ENCODE measurements around the gene ARFGAP1.
"Not testable (repeated sequence)": the region's sequence is repeated elsewhere in the genome, so short reads cannot be mapped to it uniquely, and the experiment has no call there.

ARFGAP1 gene

DNA sequence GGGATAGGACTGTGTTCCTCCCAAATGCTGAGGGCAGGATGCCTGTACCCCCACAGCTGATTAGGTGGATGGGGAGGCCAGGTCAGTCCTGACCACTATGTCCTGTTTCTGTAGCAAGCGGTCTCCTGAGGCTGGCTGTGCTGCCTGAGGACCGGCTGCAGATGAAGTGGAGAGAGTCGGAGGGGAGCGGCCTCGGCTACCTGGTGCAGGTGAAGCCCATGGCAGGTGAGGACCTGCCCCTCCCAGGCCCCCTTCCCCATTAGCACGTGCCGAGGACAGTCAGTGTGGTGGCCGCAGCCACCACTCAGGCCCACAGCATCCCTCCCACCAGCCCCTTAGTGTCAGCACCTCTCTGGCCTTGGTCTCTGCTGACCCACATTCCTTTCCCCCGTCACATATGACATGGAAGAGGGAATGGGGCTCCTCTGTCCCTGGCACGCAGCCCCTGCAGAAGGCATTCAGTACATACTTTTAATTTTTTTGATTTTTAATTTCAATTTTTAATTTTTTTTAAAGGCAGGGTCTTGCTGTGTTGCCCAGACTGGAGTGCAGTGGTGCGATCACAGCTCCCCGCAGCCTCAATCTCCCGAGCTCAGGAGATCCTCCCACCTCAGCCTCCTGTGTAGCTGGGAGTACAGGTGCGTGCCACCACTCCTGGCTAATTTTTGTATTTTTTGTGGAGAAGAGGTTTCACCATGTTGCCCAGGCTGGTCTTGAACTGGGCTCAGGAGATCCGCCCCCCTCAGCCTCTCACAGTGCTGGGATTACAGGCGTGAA lies 25.4 kb downstream of the ARFGAP1 start:
- no peaks in the 10 kb centered on the region for H3K36me3 ChIP-seq (ENCODE audit: control insufficient read depth in 2 of 2, insufficient read depth in 2 of 2, low read length in 2 of 2)
- H3K27me3 ChIP-seq (ENCODE audit: control insufficient read depth in 2 of 2, insufficient read depth in 2 of 2, low read length in 2 of 2) = peaks cover 11 to 18% of the 10 kb centered on the region in 2 donors
- no peak overlapping the region for H3K27ac ChIP-seq (ENCODE audit: low read depth in 2 of 2, low read length in 2 of 2)
- no peak overlapping the region for H3K9ac ChIP-seq (ENCODE audit: low read depth in 1 of 2, low read length in 2 of 2)
- no peaks in the 10 kb centered on the region for H3K9me3 ChIP-seq (ENCODE audit: control insufficient read depth in 2 of 2, low read length in 2 of 2)
- no peak overlapping the region for H3K4me3 ChIP-seq (ENCODE audit: low read length in 2 of 2)
- H3K4me1 ChIP-seq (ENCODE audit: control insufficient read depth in 2 of 2, insufficient read depth in 2 of 2, low read length in 2 of 2) = no peaks in the 10 kb centered on the region

DNA sequence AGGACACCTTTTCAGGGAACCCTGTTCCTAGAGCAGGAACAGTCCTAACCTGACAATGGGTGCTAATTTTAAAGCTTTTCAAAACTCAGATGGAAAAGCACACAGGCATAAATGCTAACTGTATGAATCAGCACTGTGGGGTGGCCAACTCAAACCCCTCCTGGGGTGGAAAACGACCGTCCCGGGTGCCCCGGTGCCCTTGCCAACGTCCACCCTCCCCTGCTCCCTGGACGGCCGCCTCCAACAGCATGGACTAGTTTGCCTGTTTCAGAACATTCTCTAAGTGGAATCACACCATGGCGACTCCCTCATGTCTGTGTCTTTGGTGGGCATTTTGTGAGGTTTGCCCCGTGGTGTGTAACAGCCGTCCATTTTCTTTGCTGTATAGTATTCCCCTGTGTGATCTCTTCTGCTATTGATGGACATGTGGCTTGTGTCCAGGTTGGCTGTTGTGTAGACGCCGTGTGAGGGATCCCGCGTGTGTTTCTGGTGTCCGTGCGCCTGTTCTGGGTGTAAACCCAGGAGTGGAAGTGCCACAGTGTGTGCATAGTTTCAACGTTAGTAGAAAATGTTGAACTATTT lies 26.2 kb downstream of the ARFGAP1 start:
- Histone ChIP-seq H3K9me3 (ENCODE audit: control insufficient read depth in 2 of 2, low read length in 2 of 2) (no peaks in the 10 kb centered on the region), H3K4me1 (ENCODE audit: control insufficient read depth in 2 of 2, insufficient read depth in 2 of 2, low read length in 2 of 2) (no peaks in the 10 kb centered on the region), H3K27ac (ENCODE audit: low read depth in 2 of 2, low read length in 2 of 2) (no peak overlapping the region), H3K9ac (ENCODE audit: low read depth in 1 of 2, low read length in 2 of 2) (no peak overlapping the region), H3K36me3 (ENCODE audit: control insufficient read depth in 2 of 2, insufficient read depth in 2 of 2, low read length in 2 of 2) (no peaks in the 10 kb centered on the region), H3K27me3 (ENCODE audit: control insufficient read depth in 2 of 2, insufficient read depth in 2 of 2, low read length in 2 of 2) (peaks cover 11 to 13% of the 10 kb centered on the region in 2 donors), H3K4me3 (ENCODE audit: low read length in 2 of 2) (no peak overlapping the region)

DNA sequence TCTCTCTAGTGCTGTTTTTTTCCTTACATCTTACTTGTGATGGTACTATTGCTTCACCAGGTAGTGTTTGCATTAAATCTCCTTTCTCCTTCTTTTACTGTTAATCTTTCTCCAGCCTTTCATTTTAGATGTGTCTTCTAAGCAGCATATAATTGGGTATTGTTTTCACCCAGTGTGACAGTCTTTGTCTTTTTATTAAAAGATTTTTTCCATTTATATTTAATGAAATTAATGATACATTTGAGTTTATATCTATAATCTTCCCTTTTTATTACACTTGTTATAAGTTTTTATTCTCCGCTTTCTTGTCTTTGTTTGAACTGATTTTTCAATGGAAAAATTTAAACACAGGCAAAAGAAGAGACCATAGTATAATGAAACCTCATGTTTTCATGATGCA lies 29.1 kb downstream of the ARFGAP1 start:
- no peak overlapping the region for H3K4me3 ChIP-seq (ENCODE audit: low read length in 2 of 2)
- no peak overlapping the region for H3K9ac ChIP-seq (ENCODE audit: low read depth in 1 of 2, low read length in 2 of 2)
- H3K27me3 ChIP-seq (ENCODE audit: control insufficient read depth in 2 of 2, insufficient read depth in 2 of 2, low read length in 2 of 2) = peaks cover 2 to 4% of the 10 kb centered on the region in 2 donors
- H3K4me1 ChIP-seq (ENCODE audit: control insufficient read depth in 2 of 2, insufficient read depth in 2 of 2, low read length in 2 of 2) = no peaks in the 10 kb centered on the region
- no peaks in the 10 kb centered on the region for H3K36me3 ChIP-seq (ENCODE audit: control insufficient read depth in 2 of 2, insufficient read depth in 2 of 2, low read length in 2 of 2)
- H3K27ac ChIP-seq (ENCODE audit: low read depth in 2 of 2, low read length in 2 of 2) = no peak overlapping the region
- no peaks in the 10 kb centered on the region for H3K9me3 ChIP-seq (ENCODE audit: control insufficient read depth in 2 of 2, low read length in 2 of 2)

- H3K27ac ChIP-seq (ENCODE audit: low read depth in 2 of 2, low read length in 2 of 2) = no peak overlapping the region
- no peak overlapping the region for H3K4me3 ChIP-seq (ENCODE audit: low read length in 2 of 2)
- H3K9ac ChIP-seq (ENCODE audit: low read depth in 1 of 2, low read length in 2 of 2) = no peak overlapping the region
- H3K36me3 ChIP-seq (ENCODE audit: control insufficient read depth in 2 of 2, insufficient read depth in 2 of 2, low read length in 2 of 2) = no peaks in the 10 kb centered on the region
- H3K9me3 ChIP-seq (ENCODE audit: control insufficient read depth in 2 of 2, low read length in 2 of 2) = no peaks in the 10 kb centered on the region
- H3K27me3 ChIP-seq (ENCODE audit: control insufficient read depth in 2 of 2, insufficient read depth in 2 of 2, low read length in 2 of 2) = peaks cover 0 to 11% of the 10 kb centered on the region in 2 donors
- no peaks in the 10 kb centered on the region for H3K4me1 ChIP-seq (ENCODE audit: control insufficient read depth in 2 of 2, insufficient read depth in 2 of 2, low read length in 2 of 2)
These were observed 30.6 kb downstream of the ARFGAP1 start for GRCh38 chr20:63303095-63303666.

DNA sequence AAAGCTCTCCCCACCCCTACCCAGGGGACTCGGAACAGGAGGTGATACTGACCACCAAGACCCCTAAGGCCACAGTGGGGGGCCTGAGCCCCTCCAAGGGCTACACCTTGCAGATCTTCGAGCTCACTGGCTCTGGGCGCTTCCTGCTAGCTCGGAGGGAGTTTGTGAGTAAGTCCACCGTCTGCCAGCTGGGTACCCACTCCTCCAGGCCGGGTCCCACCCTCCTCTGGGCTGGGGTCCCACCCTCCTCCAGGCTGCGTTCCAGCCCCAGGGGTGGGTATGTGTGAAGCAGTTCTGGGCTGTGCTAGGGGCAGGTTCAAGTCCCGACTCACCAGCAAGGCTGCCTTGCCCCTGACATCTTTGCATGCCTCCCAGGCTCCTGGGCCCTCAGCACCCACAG lies 32.8 kb downstream of the ARFGAP1 start:
- Histone ChIP-seq H3K4me1 (ENCODE audit: control insufficient read depth in 2 of 2, insufficient read depth in 2 of 2, low read length in 2 of 2) (no peaks in the 10 kb centered on the region), H3K27me3 (ENCODE audit: control insufficient read depth in 2 of 2, insufficient read depth in 2 of 2, low read length in 2 of 2) (peaks cover 0 to 10% of the 10 kb centered on the region in 2 donors), H3K36me3 (ENCODE audit: control insufficient read depth in 2 of 2, insufficient read depth in 2 of 2, low read length in 2 of 2) (no peaks in the 10 kb centered on the region), H3K27ac (ENCODE audit: low read depth in 2 of 2, low read length in 2 of 2) (no peak overlapping the region), H3K9ac (ENCODE audit: low read depth in 1 of 2, low read length in 2 of 2) (no peak overlapping the region), H3K4me3 (ENCODE audit: low read length in 2 of 2) (no peak overlapping the region), H3K9me3 (ENCODE audit: control insufficient read depth in 2 of 2, low read length in 2 of 2) (no peaks in the 10 kb centered on the region)

DNA sequence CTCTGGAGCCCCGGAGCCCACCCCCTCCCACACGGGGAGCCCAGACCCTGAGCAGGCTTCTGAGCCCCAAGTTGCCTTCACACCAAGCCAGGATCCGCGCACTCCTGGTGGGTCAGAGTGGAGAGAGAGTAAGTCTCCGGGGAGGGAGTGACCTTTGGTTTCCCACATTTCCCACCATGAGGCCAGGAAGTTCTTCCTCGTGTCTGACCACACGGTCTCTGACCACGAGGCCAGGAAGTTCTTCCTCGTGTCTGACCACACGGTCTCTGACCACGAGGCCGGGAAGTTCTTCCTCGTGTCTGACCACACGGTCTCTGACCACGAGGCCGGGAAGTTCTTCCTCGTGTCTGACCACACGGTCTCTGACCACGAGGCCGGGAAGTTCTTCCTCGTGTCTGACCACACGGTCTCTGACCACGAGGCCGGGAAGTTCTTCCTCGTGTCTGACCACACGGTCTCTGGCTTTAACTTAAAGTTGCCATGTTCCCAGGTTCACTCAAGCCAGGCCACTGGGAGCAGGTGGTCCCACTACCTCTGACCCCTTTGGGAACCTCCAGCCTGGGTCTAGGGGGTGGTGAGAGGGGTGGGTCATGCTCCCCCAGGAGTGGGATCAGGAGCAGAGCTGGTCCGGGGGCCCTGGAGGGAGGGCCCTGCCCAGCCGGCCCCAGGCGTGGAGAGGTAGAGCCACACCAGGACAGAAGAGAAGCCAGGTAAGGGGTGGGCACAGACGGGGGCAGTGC lies 33.5 kb downstream of the ARFGAP1 start:
- not testable (repeated sequence) for H3K4me1 ChIP-seq (ENCODE audit: control insufficient read depth in 2 of 2, insufficient read depth in 2 of 2, low read length in 2 of 2); H3K27me3 ChIP-seq (ENCODE audit: control insufficient read depth in 2 of 2, insufficient read depth in 2 of 2, low read length in 2 of 2); H3K9ac ChIP-seq (ENCODE audit: low read depth in 1 of 2, low read length in 2 of 2); H3K27ac ChIP-seq (ENCODE audit: low read depth in 2 of 2, low read length in 2 of 2); H3K9me3 ChIP-seq (ENCODE audit: control insufficient read depth in 2 of 2, low read length in 2 of 2); H3K4me3 ChIP-seq (ENCODE audit: low read length in 2 of 2); H3K36me3 ChIP-seq (ENCODE audit: control insufficient read depth in 2 of 2, insufficient read depth in 2 of 2, low read length in 2 of 2)

DNA sequence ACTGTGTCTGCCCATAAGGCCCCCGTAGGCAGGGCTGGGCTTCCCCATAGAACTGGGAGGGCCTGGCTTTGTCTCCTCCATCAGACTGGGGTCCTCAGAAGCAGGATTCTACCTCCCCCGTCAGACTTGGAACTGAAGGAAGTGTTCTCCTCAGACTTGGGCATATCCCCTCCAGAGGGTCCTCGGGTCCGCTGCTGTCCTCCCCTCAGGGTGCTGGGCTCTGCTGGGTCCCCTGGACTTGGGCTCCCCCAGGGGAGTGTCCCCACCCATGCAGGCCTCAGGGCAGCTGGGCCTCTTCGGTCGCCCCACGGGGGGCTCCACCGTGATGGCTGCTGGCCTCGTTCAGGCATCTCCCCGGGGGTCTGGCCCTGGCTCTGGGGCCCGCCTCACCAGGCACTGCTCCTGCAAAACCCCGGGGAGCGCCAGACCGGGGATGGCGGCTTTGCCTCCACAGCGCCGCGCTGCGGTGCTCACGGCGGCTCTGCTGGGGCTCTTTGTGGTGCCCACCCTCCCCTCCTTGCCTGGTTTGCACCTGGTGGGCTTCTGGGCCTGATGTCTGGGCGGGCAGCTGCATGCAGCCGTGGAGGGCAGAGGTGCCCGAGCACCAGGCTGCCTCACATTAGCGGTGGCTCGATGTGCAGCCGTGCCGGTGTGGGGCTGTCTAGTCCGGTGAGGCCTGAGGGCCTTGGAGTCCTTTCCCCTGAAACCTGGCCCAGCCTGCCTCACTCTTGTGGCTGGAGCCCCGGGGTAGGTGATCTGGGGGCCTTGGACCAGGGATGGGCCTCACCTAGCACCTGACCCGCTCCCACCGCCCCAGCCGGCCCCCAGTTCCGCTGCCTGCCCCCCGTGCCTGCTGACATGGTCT lies 34.3 kb downstream of the ARFGAP1 start:
- no peaks in the 10 kb centered on the region for H3K4me1 ChIP-seq (ENCODE audit: control insufficient read depth in 2 of 2, insufficient read depth in 2 of 2, low read length in 2 of 2)
- H3K36me3 ChIP-seq (ENCODE audit: control insufficient read depth in 2 of 2, insufficient read depth in 2 of 2, low read length in 2 of 2) = no peaks in the 10 kb centered on the region
- peaks cover 0 to 10% of the 10 kb centered on the region in 2 donors for H3K27me3 ChIP-seq (ENCODE audit: control insufficient read depth in 2 of 2, insufficient read depth in 2 of 2, low read length in 2 of 2)
- no peaks in the 10 kb centered on the region for H3K9me3 ChIP-seq (ENCODE audit: control insufficient read depth in 2 of 2, low read length in 2 of 2)
- no peak overlapping the region for H3K4me3 ChIP-seq (ENCODE audit: low read length in 2 of 2)
- no peak overlapping the region for H3K27ac ChIP-seq (ENCODE audit: low read depth in 2 of 2, low read length in 2 of 2)
- H3K9ac ChIP-seq (ENCODE audit: low read depth in 1 of 2, low read length in 2 of 2) = no peak overlapping the region

GRCh38 chr20:63307538-63308217 lies 35.1 kb downstream of the ARFGAP1 start:
- Histone ChIP-seq H3K36me3 (ENCODE audit: control insufficient read depth in 2 of 2, insufficient read depth in 2 of 2, low read length in 2 of 2) (no peaks in the 10 kb centered on the region), H3K4me3 (ENCODE audit: low read length in 2 of 2) (no peak overlapping the region), H3K27me3 (ENCODE audit: control insufficient read depth in 2 of 2, insufficient read depth in 2 of 2, low read length in 2 of 2) (peaks cover 0 to 10% of the 10 kb centered on the region in 2 donors), H3K9me3 (ENCODE audit: control insufficient read depth in 2 of 2, low read length in 2 of 2) (no peaks in the 10 kb centered on the region), H3K4me1 (ENCODE audit: control insufficient read depth in 2 of 2, insufficient read depth in 2 of 2, low read length in 2 of 2) (no peaks in the 10 kb centered on the region), H3K9ac (ENCODE audit: low read depth in 1 of 2, low read length in 2 of 2) (no peak overlapping the region), H3K27ac (ENCODE audit: low read depth in 2 of 2, low read length in 2 of 2) (no peak overlapping the region)

- Histone ChIP-seq H3K36me3 (ENCODE audit: control insufficient read depth in 2 of 2, insufficient read depth in 2 of 2, low read length in 2 of 2) (no peaks in the 10 kb centered on the region), H3K27me3 (ENCODE audit: control insufficient read depth in 2 of 2, insufficient read depth in 2 of 2, low read length in 2 of 2) (peaks cover 0 to 10% of the 10 kb centered on the region in 2 donors), H3K9ac (ENCODE audit: low read depth in 1 of 2, low read length in 2 of 2) (no peak overlapping the region)
These were observed 35.8 kb downstream of the ARFGAP1 start for GRCh38 chr20:63308218-63308911.

More at GRCh38 chr20:63308218-63308911, 35.8 kb downstream of the ARFGAP1 start:
- no peaks in the 10 kb centered on the region for H3K4me1 ChIP-seq (ENCODE audit: control insufficient read depth in 2 of 2, insufficient read depth in 2 of 2, low read length in 2 of 2)
- no peak overlapping the region for H3K4me3 ChIP-seq (ENCODE audit: low read length in 2 of 2)
- H3K9me3 ChIP-seq (ENCODE audit: control insufficient read depth in 2 of 2, low read length in 2 of 2) = no peaks in the 10 kb centered on the region
- H3K27ac ChIP-seq (ENCODE audit: low read depth in 2 of 2, low read length in 2 of 2) = no peak overlapping the region

All from mucosa of rectum (tissue), 2 donors.